ENCODE data around the gene P3H2. TPM values are rescaled to one million over a fixed set of nuclear protein-coding genes. Genes with fewer than 3 reads are reported as not detected.

P3H2 gene
- total RNA-seq, 1 experiment from 2014 or later = 0.76 TPM

DNA sequence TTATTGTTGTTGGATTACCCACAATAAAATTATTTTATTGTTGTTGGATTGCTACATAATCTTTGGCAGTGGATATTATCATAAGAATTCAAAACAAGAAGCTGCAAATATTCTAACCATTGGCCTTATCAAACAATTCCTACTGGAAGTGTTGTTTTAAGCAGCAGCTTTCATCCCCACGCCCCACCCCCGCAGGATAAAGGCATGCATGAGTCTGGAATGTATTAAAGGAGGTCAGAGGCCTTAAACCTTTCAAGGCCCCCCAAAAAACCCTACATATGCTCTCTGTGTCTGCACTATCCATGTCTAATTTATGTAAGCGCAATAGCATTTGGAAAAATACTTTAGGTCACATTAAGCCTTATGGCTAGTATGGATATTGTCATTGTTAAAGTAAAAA is 23.1 kb downstream of the P3H2 start:
- Histone ChIP-seq H3K9ac (ENCODE audit: low read length) (no peak overlapping the region), H2AFZ (ENCODE audit: low read depth, low read length, poor library complexity, severe bottlenecking) (no peak overlapping the region), H3K9me3 (ENCODE audit: control insufficient read depth in 1 of 2, insufficient read depth in 1 of 2, low read depth in 1 of 2, low read length in 2 of 2) (no peaks in the 10 kb centered on the region), H3K4me2 (ENCODE audit: low read length) (no peak overlapping the region), H3K4me3 (replicated peaks in 1 of 2; ENCODE audit: low read depth in 1 of 2, low read length in 2 of 2) (no peak overlapping the region), H3K79me2 (ENCODE audit: insufficient read depth, low read length) (no peaks in the 10 kb centered on the region), H3K9me2 (ENCODE audit: insufficient read depth) (no peaks in the 10 kb centered on the region), H3K36me3 (ENCODE audit: control insufficient read depth in 1 of 2, insufficient read depth in 2 of 2, low read length in 2 of 2) (no peaks in the 10 kb centered on the region), H3K27ac (ENCODE audit: low read depth, low read length) (no peak overlapping the region), H3K27me3 (ENCODE audit: insufficient read depth, low read length) (no peaks in the 10 kb centered on the region), H4K20me1 (ENCODE audit: insufficient read depth) (no peaks in the 10 kb centered on the region), H3K4me1 (ENCODE audit: control insufficient read depth in 1 of 2, insufficient read depth in 2 of 2, low read length in 2 of 2) (no peaks in the 10 kb centered on the region)
- intact Hi-C loops (cut with micrococcal nuclease) = no loop called here
- POLR2A ChIA-PET = no interaction called here
- RAD21 ChIA-PET (ENCODE audit: low non-redundant PET in 1 of 2, low total read pairs in 2 of 2, uncharacterized antibody in 2 of 2, unreplicated experiment in 2 of 2) = no interaction called here
- ATAC-seq (no peak), DNase-seq (ENCODE audit: low read depth, low spot score) (no peak)
- CTCF ChIA-PET = no interaction called here
- no TSS peak for BruUV-seq (replicated peaks)
- TF ChIP-seq, protein P1, sequence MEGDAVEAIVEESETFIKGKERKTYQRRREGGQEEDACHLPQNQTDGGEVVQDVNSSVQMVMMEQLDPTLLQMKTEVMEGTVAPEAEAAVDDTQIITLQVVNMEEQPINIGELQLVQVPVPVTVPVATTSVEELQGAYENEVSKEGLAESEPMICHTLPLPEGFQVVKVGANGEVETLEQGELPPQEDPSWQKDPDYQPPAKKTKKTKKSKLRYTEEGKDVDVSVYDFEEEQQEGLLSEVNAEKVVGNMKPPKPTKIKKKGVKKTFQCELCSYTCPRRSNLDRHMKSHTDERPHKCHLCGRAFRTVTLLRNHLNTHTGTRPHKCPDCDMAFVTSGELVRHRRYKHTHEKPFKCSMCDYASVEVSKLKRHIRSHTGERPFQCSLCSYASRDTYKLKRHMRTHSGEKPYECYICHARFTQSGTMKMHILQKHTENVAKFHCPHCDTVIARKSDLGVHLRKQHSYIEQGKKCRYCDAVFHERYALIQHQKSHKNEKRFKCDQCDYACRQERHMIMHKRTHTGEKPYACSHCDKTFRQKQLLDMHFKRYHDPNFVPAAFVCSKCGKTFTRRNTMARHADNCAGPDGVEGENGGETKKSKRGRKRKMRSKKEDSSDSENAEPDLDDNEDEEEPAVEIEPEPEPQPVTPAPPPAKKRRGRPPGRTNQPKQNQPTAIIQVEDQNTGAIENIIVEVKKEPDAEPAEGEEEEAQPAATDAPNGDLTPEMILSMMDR (IDR thresholded peaks at IDR 0.05 in 2 of 3, conservative IDR thresholded peaks at IDR 0.05 in 1 of 3; ENCODE audit: borderline replicate concordance in 1 of 3, insufficient read depth in 1 of 3, low read depth in 2 of 3, low read length in 2 of 3) = no peak
- TF ChIP-seq EZH2 (IDR thresholded peaks at IDR 0.05) (no peak), FOSL1 (IDR thresholded peaks at IDR 0.05; ENCODE audit: low read depth) (no peak), EZH2phosphoT487 (IDR thresholded peaks at IDR 0.05; ENCODE audit: borderline replicate concordance) (no peak), SRF (IDR thresholded peaks at IDR 0.05; ENCODE audit: low read depth) (no peak)
- TF ChIP-seq, protein P2, sequence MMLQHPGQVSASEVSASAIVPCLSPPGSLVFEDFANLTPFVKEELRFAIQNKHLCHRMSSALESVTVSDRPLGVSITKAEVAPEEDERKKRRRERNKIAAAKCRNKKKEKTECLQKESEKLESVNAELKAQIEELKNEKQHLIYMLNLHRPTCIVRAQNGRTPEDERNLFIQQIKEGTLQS (IDR thresholded peaks at IDR 0.05) = no peak
- TF ChIP-seq, protein P3, sequence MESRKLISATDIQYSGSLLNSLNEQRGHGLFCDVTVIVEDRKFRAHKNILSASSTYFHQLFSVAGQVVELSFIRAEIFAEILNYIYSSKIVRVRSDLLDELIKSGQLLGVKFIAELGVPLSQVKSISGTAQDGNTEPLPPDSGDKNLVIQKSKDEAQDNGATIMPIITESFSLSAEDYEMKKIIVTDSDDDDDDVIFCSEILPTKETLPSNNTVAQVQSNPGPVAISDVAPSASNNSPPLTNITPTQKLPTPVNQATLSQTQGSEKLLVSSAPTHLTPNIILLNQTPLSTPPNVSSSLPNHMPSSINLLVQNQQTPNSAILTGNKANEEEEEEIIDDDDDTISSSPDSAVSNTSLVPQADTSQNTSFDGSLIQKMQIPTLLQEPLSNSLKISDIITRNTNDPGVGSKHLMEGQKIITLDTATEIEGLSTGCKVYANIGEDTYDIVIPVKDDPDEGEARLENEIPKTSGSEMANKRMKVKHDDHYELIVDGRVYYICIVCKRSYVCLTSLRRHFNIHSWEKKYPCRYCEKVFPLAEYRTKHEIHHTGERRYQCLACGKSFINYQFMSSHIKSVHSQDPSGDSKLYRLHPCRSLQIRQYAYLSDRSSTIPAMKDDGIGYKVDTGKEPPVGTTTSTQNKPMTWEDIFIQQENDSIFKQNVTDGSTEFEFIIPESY (IDR thresholded peaks at IDR 0.05; ENCODE audit: extremely low read depth, insufficient replicate concordance, low read length) = no peak
- TF ChIP-seq, protein P4, sequence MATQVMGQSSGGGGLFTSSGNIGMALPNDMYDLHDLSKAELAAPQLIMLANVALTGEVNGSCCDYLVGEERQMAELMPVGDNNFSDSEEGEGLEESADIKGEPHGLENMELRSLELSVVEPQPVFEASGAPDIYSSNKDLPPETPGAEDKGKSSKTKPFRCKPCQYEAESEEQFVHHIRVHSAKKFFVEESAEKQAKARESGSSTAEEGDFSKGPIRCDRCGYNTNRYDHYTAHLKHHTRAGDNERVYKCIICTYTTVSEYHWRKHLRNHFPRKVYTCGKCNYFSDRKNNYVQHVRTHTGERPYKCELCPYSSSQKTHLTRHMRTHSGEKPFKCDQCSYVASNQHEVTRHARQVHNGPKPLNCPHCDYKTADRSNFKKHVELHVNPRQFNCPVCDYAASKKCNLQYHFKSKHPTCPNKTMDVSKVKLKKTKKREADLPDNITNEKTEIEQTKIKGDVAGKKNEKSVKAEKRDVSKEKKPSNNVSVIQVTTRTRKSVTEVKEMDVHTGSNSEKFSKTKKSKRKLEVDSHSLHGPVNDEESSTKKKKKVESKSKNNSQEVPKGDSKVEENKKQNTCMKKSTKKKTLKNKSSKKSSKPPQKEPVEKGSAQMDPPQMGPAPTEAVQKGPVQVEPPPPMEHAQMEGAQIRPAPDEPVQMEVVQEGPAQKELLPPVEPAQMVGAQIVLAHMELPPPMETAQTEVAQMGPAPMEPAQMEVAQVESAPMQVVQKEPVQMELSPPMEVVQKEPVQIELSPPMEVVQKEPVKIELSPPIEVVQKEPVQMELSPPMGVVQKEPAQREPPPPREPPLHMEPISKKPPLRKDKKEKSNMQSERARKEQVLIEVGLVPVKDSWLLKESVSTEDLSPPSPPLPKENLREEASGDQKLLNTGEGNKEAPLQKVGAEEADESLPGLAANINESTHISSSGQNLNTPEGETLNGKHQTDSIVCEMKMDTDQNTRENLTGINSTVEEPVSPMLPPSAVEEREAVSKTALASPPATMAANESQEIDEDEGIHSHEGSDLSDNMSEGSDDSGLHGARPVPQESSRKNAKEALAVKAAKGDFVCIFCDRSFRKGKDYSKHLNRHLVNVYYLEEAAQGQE (IDR thresholded peaks at IDR 0.05; ENCODE audit: low read depth) = no peak

All from HCT116 (cell line).